ENCODE results near the gene MYO16.

The MYO16 gene

GRCh38 chr13:109148243-109148642 lies 518.8 kb downstream of the MYO16 start:
- no peak for DNase-seq (ENCODE audit: low read depth)
- TF ChIP-seq CTCF (conservative IDR thresholded peaks at IDR 0.05; ENCODE audit: low read depth, low read length): no peak
- H3K4me3 ChIP-seq (ENCODE audit: low read length): no peak overlapping the region

GRCh38 chr13:109150696-109151095 lies 521.3 kb downstream of the MYO16 start:
- TF ChIP-seq CTCF (conservative IDR thresholded peaks at IDR 0.05; ENCODE audit: low read depth, low read length): no peak
- DNase-seq (ENCODE audit: low read depth): no peak
- H3K4me3 ChIP-seq (ENCODE audit: low read length): no peak overlapping the region

- no peak overlapping the region for H3K4me3 ChIP-seq (ENCODE audit: low read length)
- TF ChIP-seq CTCF (conservative IDR thresholded peaks at IDR 0.05; ENCODE audit: low read depth, low read length): no peak
- DNase-seq (ENCODE audit: low read depth): no peak
Measured at GRCh38 chr13:109151255-109151654, 521.8 kb downstream of the MYO16 start.

- no peak for TF ChIP-seq CTCF (conservative IDR thresholded peaks at IDR 0.05; ENCODE audit: low read depth, low read length)
- H3K4me3 ChIP-seq (ENCODE audit: low read length): no peak overlapping the region
- no peak for DNase-seq (ENCODE audit: low read depth)
Measured at GRCh38 chr13:109151696-109152095, 522.3 kb downstream of the MYO16 start.

GRCh38 chr13:109152311-109152820 lies 523.0 kb downstream of the MYO16 start:
- DNase-seq (ENCODE audit: low read depth): no peak
- TF ChIP-seq CTCF (conservative IDR thresholded peaks at IDR 0.05; ENCODE audit: low read depth, low read length): no peak
- H3K4me3 ChIP-seq (ENCODE audit: low read length): no peak overlapping the region

GRCh38 chr13:109152941-109153340 lies 523.5 kb downstream of the MYO16 start:
- no peak for DNase-seq (ENCODE audit: low read depth)
- H3K4me3 ChIP-seq (ENCODE audit: low read length): no peak overlapping the region
- no peak for TF ChIP-seq CTCF (conservative IDR thresholded peaks at IDR 0.05; ENCODE audit: low read depth, low read length)

- no peak overlapping the region for H3K4me3 ChIP-seq (ENCODE audit: low read length)
- no peak for DNase-seq (ENCODE audit: low read depth)
- no peak for TF ChIP-seq CTCF (conservative IDR thresholded peaks at IDR 0.05; ENCODE audit: low read depth, low read length)
Measured at GRCh38 chr13:109154146-109154545, 524.7 kb downstream of the MYO16 start.
